ENCODE data around the gene CEMIP.

Gene CEMIP

DNA sequence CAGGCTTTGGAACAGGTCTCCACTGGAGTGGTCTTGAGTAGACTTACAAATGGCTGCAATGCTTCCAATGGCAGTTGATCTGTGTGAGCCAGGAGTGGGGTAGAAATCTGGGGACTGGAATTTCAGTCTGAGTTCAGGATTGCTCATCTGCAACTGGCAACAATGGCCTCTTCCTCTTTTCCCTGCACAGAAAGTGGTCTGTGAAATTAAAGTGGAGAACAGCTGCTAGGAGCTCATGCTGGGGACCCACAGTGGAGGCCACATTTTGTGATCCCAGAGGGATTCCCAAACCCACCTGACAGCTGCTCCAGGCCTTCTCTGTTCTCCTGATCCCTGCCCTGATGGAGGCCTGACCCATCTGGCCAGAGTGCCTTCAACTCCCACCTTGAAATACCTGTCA lies 49.6 kb downstream of the CEMIP start:
- no peak for DNase-seq

DNA sequence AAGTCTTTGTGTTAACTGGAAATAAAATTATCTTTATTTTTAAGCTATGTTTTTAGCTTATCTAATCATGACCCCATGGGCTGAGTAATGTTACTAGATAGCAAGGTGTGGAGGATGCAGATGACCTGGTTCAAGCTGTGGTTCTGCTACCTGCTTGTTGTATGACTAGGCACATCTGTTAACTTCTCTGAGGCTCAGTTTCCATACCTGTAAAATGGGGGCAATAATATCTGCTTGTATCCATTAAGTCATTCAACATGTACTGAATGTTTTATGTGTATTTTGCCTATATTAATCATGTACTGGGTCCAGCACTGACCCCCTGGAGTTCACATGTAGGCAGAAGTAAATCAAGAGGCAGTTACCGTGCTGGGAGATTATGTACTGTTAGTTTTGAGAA lies 51.5 kb downstream of the CEMIP start:
- DNase-seq, result no peak

DNA sequence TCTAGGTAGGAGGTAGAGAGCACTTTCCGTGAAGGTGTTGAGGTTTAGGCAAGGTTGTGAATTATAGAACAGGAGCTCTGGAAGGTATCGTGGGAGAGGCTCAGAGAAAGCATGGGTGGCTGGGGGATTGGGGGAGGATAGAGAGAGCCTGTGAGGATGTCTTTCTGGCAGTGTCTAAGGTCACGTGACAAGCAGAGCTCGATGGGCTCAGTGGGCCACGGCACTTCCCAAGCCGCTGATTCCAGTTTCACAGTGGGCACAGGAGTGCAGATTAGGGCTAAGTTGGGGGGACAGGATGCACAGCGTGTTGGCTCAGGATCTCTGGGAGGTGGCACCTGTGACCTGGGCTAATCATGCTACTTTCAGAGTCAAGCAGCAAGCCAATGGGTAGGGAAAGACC lies 52.0 kb downstream of the CEMIP start:
- no peak for DNase-seq

DNA sequence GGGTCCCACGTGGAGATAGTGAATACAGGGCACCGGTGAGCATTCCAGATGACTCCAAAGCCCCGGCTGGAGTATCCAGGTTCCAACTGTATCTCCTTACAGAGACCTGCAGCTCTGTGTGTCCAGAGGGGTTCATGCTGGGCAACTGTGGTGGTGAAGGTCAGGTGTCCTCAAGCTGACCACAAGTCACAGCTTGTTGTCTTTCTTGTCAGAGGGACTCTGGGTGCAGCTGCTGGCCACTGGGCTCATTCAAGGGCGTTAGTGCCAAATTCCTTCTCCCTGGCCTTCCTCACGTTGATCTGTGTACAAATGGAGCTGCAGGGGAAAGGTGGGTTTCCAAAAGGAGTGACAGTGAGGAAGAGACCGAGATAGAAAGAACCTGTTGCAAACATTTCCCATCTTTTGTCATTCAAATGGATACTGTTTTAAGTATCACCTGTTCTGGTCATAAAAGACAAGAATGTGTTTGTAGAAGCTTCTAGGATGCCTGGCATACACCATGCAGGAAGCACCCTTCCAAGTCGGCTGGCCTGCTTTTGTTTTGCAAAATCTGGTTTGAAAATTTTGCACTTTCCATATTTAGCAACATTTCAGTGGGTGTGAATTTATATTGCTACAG lies 52.5 kb downstream of the CEMIP start:
- no peak for DNase-seq

DNA sequence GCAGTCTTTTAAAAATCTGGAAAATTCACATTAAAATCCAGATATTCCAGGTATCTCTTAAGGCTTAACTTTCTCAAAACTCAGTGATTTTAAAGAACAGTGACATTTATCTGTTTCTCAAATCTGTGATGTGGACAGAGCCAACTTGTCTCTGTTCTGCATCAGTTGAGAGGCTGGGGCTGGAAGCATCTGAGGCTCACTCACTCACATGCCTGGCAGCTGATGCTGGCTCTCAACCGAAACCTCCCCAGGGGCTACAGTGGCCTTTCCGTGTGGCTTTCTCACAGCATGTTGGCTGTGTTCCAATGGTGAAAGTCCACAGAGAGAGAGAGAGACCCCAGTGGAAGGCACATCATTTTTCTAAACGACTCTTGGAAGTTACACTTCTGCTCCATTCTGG lies 53.5 kb downstream of the CEMIP start:
- no peak for DNase-seq

DNA sequence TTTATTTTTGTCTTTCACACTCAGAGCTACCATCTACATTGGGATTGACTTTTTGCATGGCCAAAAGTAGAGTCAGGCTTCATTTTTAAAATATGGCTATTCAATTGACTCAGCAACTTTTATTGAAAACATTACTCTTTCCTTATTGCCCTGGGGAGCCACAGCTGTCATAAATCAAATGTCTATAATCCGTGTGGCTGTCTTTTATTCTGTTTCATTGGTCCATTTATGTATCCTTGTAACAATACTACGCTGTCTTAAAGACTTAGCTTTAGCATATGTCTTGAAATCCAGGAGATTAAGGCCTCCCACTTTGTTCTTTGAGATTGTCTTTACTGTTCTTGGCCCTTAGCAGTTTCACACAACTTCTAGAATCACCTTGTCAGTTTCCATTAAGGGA lies 55.2 kb downstream of the CEMIP start:
- no peak for DNase-seq

DNA sequence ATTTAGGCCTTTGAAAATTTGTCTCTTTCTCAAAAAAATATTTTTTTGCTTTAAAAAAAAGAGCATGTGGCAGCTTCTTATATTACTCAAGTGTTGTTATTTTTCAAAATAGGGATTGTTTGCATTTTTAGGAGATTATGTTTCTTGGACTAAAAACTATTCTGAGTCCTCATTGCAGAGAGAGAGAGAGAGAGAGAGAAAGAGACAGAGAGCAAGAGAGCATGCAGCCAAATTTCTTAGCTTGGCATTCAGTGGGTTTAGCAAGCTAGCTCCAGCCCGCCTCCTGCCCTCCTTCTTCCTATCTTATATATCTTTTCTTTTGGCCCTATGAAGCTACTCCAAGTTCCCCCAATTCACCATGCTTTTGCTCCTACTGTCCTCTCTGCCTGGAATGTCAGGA lies 55.7 kb downstream of the CEMIP start:
- no peak for DNase-seq

DNA sequence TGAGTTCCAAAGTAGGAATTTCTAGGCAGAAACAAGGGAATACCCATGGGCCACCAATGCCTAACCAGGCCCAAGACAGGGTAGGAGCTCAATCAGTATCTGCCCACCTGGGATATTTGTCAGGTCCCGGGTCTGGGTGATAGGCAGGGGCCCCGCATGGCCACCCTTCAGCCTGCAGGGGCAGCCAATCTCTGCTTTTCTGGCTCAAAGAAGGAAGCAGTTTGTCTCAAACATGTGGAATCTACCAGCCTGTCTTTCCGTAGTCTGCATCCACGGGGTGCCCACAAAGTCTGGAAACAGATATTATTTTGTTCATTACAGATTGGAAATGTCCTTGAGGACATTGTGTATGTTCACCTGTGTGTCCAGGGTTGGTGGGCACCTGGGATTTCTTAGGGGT lies 56.2 kb downstream of the CEMIP start:
- no peak for DNase-seq

DNA sequence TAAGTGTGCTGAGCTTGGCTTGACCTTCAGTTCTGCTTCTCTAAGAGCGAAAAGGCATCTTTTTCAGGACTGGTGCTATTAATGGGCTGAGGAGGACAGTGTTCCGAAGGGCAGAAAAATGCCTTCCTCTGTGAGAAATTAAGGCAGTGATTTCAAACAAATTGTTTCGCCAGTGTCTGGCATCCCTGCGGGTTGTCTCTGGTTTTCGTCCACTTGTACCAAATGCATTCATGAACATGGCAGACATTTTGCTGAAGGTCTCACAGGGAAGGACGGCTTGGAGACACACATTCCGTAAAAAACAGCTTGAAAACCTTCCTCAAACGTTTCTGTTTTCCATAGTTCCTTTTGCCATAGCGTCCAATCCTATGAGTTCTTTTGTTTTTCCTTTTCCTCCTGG lies 57.1 kb downstream of the CEMIP start:
- DNase-seq, result no peak

DNA sequence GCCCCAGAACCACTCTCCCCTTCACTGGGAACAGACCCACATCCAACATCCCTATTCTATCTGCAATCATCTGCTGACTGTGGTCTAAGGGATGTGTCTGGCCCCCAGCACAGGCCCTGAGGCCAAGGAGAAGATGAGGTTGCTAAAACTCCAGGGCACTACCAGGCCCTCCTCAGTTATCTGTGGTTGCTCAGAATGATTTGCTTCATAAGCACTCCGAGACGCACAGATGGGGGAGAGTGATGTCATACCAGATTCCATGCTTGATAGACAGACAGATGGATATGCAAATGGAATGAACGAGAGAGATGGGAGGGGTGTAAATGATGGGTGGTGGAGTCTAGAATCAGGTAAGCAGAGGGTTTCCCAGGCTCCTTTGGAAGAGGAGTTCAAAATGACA lies 57.8 kb downstream of the CEMIP start:
- DNase-seq, result no peak

DNA sequence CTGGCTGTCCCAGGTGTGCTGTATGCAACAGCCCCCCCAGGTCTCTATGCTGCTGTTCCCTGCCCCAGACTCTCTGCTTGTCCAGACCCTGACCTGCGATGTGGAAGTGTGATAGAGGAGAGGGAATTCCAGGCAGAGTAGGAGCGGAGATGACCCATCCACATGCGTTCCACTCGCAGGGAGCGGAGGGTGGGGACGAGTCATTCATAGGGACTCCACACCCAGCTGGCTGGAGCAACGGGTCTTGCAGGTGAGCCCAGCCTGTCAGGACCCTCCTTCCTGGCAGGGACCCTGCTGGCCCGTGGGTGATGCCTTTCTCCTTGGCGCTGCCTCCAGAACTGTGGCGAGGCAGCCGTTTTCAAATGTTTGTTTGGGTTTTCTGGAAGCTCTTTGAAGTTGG lies 58.8 kb downstream of the CEMIP start:
- DNase-seq, result no peak

DNA sequence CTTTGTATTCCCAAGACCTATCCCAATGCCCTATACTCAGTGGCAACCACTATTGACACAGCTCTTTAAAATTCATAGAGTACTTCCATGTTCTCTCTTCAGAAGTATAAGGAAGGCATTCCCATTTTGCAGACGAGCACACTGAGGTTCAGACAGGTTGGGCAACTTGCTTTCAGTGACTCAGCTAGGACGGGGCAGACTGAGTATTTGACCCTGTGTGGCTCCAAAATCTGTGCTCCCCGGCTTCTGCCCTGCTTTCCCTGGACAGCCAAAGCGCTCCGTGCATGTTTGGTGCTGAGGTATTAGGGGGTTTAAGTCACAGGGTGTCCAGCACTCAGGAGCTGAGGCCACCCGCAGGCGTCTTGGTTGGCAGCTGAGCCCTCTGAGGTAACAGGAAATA lies 59.5 kb downstream of the CEMIP start:
- no peak for DNase-seq

DNA sequence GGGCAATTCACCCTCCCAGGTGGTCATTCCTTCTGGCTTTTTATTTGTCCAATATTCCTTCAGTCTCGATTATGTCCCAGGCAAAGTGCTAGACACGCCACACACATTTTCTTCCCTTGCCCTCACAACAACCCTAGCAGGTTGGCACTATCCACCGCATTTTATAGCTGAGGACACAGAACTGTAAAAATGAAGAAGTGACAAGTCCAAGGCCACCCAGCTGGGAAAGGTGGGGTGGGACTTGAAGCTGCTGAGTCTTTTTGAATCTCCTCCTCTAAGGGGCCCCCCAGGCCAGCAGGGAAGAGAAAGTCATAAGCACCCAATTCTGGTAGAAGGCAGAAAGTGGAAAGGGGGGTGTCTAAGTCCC lies 60.6 kb downstream of the CEMIP start:
- DNase-seq, result no peak

DNA sequence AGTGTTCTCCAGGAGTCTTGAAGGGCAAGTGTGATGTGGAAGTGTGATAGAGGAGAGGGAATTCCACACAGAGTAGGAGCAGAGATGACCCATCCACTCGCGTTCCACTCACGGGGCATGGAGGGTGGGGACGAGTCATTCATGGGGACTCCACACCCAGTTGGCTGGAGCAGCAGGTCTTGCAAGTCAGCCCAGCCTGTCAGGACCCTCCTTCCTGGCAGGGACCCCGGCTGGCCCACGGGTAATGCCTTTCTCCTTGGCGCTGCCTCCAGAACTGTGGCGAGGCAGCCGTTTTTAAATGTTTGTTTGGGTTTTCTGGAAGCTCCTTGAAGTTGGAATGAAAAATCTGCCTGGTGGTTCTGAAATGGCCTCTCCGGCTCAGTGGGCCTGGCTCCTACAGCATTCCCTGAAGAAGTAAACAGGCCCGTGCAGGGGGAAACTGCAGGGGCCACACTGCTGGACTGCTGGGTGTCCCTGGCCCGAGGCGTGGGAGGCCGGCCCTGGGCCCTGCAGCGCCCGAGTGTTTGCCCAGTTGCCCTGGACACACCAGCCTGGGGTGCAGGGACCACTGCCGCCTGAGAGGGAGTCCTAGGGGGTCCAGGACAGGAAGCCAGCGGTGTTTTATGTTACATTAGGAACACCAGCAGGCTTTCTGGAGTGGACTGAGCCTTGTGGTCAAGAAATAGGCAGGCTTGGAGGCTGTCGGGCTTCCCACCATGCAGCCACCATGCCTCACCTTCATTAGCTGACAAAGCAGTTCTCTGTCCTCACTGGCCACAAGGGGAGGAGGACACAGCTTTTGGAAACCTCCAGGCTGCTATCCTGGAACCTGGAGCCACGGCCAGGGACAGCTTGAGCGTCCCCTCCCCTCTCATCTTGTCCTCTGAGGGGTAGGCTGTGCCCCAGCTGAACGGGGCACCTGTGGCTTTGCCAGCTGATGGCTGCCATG lies 61.3 kb downstream of the CEMIP start:
- no peak for DNase-seq

DNA sequence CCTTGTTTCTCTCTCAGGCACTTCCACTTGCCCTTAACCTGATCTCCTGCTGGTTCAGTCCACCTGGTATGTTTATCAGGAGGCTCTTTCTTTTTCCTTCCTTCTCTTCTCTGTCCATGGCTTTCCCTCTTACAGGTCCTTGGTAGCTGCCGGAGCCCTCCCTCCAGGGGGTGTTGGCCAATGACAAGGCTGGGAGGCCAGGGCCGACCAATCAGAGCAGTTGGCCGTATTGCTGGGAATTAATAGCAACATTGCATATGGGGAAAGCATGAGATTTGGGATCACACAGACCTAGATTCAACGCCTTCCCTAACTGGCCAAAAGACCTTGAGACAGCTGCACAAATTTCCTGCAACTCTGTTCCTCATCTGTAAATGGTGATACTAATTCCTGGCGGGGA lies 62.4 kb downstream of the CEMIP start:
- no peak for DNase-seq

DNA sequence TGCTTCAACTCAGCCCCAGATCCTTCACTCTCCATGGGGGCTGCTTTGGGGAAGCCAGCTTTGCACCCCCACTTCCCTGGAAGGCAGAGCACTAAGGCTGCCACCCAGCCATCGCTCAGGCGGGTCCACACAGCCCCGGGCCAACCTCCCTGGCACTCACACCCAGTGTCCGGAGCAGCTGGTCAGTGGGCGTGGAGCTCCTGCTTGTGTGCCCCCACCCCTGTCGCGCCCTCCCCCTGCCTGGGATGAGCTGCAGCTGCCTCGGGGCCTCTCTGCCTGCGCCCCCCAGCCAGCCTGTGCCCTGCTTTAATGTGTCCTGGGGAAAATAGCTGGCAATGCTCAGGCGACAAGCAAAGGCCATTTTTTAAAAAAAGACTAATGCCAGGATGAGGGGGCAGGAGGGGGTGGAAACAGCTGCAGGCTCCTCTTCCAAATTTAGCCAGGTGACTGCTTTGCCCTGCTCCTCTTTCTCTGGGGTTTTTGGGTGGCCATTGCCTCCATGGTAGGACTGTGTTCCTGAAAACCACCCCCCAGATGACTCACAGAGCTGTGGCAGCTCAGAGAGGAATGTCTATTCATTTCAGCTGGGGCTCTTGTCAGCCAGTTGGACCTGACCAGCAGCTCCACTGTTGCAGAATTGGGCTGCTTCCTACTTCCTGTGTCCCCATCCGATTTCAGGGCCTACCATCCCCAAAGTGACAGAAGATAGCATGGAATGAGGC lies 65.0 kb downstream of the CEMIP start:
- DNase-seq, result no peak

DNA sequence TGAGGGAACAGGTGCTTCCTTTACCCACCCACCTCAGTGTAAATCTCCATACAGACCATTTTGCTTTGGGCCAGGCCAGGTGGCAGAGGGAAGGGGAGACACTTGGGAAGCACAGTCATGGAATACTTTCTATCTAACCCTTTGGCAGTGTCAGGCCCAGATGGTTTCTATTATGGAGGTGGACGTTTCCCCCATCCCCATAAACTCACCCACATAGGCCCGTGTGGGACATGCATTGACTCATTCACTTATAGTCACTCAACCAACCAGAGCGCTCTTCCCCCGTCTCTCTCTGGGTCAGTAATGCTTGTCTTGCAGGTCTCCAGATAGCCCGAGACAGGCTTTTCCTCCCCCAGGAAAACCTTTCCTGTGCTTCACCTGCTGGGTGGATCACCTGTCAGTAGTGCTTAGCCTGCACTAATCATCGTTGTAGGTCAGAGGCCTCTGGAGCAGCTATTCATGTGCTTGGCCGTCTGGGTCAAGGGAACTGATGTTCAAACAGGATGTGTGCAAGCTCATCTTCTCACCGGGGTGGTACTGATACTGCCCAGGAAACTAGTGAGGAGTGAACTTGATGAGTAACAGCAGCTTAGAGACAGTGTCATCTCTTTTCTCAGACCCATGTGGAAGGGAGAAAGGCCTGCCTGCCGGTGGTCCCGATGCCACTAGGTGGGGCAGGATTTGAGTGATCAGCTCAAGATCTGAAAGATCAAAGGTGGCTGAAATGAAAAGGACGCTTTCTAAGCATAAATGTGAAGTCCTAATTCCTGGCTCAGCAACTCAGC lies 67.1 kb downstream of the CEMIP start:
- no peak for DNase-seq

DNA sequence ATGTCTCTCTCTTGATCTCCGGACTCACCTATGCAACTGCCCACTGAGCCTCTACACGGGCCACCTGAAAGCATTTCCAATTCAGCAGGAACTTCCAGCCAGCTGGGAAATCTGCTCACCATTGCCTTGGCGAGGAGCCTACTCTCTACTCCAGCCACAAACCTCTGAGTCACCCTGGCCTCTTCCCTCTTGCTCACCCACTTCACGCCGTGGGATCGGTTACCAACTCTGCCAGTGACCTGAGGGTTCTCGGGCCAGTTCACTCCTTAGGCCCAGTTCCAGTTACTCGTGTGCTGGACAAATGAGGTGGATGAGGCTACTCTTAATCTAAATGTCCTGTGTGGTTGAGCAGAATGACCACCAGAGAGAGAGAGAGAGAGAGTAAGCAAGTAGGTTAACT lies 70.1 kb downstream of the CEMIP start:
- no peak for DNase-seq

DNA sequence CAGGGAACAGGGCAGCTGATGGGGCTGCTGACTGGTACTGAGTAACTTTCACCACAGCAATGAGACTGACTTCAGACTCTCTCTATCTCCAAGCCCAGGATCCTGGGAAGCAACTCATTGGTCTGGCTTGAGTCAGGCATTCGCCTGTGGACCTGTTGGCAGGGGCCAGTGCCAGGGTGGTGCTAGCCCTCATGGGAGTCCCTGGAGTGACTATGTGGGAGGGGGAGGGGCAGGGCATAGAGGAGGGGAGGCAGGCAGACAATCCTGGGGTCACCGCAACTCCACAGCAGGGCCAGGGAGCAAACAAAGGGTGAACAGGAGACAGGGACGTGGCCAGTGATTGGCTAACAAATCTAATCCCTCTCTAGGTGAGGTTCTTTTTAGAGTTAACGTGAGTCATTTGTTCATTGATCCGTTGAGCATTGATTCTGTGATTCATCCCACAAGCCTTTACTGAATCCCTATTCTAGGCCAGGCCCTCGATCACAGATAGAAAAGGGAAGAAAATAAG lies 71.8 kb downstream of the CEMIP start:
- DNase-seq, result no peak

DNA sequence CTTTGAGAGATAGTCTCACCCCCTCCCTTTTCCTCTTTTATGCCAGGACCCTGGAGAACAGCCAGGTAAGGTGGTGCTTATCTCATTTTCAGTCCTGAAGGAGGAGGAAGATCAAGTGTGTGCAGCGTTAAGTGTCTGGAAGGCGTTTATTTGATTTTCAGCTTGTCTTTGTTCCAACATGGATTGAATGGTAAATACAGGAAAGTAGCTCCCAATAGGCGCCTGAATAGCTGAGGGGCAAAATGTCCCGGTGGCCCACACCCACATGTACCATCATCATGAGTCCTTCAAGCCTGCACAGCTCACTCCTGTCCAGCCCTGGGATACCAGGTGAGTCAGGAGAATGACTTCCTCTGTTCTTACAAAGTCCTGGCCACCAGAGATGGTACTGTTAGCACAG lies 73.5 kb downstream of the CEMIP start:
- no peak for DNase-seq

DNA sequence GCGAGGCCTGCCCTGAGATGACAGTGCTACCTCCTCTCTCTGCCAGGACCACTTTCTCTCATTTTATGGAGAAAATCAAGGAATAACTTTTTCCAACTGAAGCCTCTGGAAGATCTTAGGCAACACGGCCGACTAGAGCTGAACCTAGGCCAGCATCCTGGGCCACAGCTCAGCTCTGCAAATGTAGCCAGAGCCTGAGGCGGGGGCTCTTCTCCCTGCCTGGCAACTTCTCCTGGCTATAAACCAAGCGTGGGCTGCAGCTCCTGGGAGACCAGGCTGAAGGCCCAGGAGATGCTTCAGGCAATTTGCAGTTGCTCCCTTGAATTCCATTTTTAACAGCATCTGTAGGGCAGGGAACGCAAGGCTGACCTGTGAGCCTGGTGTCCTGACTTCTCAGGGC lies 74.9 kb downstream of the CEMIP start:
- no peak for DNase-seq

DNA sequence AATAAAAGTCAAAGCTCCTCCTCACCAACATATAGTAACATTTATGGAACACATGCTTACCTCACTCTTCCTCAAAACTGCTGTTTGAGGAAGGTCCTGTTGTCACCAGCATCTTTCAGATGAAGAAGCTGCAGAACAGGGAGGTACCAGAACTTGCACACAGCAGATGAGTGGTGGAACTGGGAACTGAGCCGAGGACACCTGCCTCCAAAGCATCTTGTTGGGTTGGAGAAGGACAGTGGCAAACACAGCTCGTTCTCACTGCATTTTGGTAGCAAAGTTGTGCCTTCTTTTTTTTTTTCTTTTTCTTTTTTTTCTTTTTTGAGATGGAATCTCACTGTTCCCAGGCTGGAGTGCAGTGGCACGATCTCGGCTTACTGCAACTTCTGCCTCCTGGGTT lies 76.0 kb downstream of the CEMIP start:
- DNase-seq, result no peak

DNA sequence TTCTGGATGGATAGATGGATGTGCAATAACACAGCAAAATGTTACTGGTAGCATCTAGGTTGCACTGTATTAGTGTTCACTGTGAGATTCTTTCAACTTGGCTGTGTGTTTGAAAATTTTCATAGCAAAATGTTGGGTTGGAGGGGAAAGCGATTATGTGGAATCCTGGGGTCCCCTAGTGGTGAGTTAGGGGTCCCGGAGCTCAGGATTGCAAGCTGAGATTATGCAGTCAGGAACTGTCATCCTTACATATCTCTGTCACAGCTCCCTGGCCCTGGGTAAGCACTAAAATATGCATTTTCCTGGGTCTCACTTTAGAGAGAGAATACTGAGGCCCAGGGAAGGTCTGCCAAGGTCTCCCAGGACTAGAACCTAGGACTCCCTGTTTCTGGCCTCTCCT lies 77.2 kb downstream of the CEMIP start:
- no peak for DNase-seq
